GM23338 (cell line): Measurements from ENCODE around the gene PTPN21. TPM values are rescaled to one million over a fixed set of nuclear protein-coding genes. Genes with fewer than 3 reads are reported as not detected.

ENCODE experiments used
- ATAC-seq: fragments of 200-7000 bp; cut with Tn5 transposase; 3 replicates; pipeline ENCODE4 v1.9.1; 2020
- DNase-seq: peaks from one replicate; pipeline ENCODE4 v3.0.0-alpha.2; 2015; ENCODE audit warnings: low spot score
- H2AFZ ChIP-seq: fragments of 200-600 bp; sonication (generic); 2 replicates; pipeline ENCODE4 v1.8.0; 2016; ENCODE audit warnings: antibody characterized with exemption, mild to moderate bottlenecking, moderate library complexity
- H3F3A ChIP-seq: fragments of 200-600 bp; sonication (generic); replicated peaks from 2 replicates; pipeline ENCODE4 v1.8.0; 2017; ENCODE audit warnings: antibody characterized with exemption, mixed run types, low read depth
- H3K27ac ChIP-seq: fragments of 200-600 bp; sonication (generic); 2 replicates; pipeline ENCODE4 v1.6.1; 2016; ENCODE audit warnings: low read depth
- H3K27me3 ChIP-seq: fragments of 200-600 bp; sonication (generic); 2 replicates; pipeline ENCODE4 v1.8.0; 2016; ENCODE audit warnings: mild to moderate bottlenecking, mixed run types, moderate library complexity; ENCODE audit not compliant: insufficient read depth
- H3K36me3 ChIP-seq: fragments of 200-600 bp; sonication (generic); 2 replicates; pipeline ENCODE4 v1.8.0; 2016; ENCODE audit warnings: mild to moderate bottlenecking; ENCODE audit not compliant: insufficient read depth
- H3K4me1 ChIP-seq: fragments of 200-600 bp; sonication (generic); 2 replicates; pipeline ENCODE4 v1.8.0; 2016; ENCODE audit warnings: mild to moderate bottlenecking, moderate library complexity; ENCODE audit not compliant: insufficient read depth
- H3K4me2 ChIP-seq: fragments of 200-600 bp; sonication (generic); 2 replicates; pipeline ENCODE4 v1.7.1; 2017; ENCODE audit warnings: mixed run types
- H3K4me3 ChIP-seq: fragments of 200-600 bp; sonication (generic); 2 replicates; pipeline ENCODE4 v1.6.1; 2016; ENCODE audit warnings: mixed run types
- H3K79me2 ChIP-seq: fragments of 200-600 bp; sonication (generic); replicated peaks from 2 replicates; pipeline ENCODE4 v1.8.0; 2017; ENCODE audit warnings: mild to moderate bottlenecking; ENCODE audit not compliant: insufficient read depth
- H3K9me2 ChIP-seq: fragments of 200-600 bp; sonication (generic); 2 replicates; pipeline ENCODE4 v1.8.0; 2017; ENCODE audit not compliant: insufficient read depth
- H4K20me1 ChIP-seq: fragments of 200-600 bp; sonication (generic); replicated peaks from 2 replicates; pipeline ENCODE4 v1.8.0; 2017; ENCODE audit warnings: mild to moderate bottlenecking; ENCODE audit not compliant: insufficient read depth
- H3K27ac Mint-ChIP-seq: 2 replicates; pipeline ENCODE4 v1.8.0; 2020; ENCODE audit warnings: inconsistent platforms, mild to moderate bottlenecking, moderate library complexity, mixed read lengths
- H3K27me3 Mint-ChIP-seq: 3 replicates; pipeline ENCODE4 v1.8.0; 2022; ENCODE audit warnings: low read depth, mild to moderate bottlenecking, moderate library complexity, mixed read lengths, inconsistent platforms; ENCODE audit not compliant: insufficient read depth, poor library complexity
- H3K36me3 Mint-ChIP-seq: 3 replicates; pipeline ENCODE4 v1.8.0; 2021; ENCODE audit warnings: low read depth, mild to moderate bottlenecking, inconsistent platforms, moderate library complexity, mixed read lengths
- H3K4me1 Mint-ChIP-seq: 3 replicates; pipeline ENCODE4 v1.8.0; 2020; ENCODE audit warnings: mild to moderate bottlenecking, inconsistent platforms, mixed read lengths
- H3K4me3 Mint-ChIP-seq: 3 replicates; pipeline ENCODE4 v1.8.0; 2021; ENCODE audit warnings: moderate library complexity, mild to moderate bottlenecking, inconsistent platforms, mixed read lengths
- H3K9me3 Mint-ChIP-seq: 3 replicates; pipeline ENCODE4 v1.8.0; 2020; ENCODE audit warnings: moderate library complexity, mild to moderate bottlenecking, inconsistent platforms, mixed read lengths
- CREB1 ChIP-seq: fragments of 250-450 bp; sonication (Bioruptor Pico); IDR thresholded peaks from 2 replicates; pipeline ENCODE4 v1.5.0; 2020; ENCODE audit warnings: low read depth, mild to moderate bottlenecking, moderate library complexity
- EZH2 ChIP-seq: fragments of 200-600 bp; sonication (generic); IDR thresholded peaks from one replicate; pipeline ENCODE4 v1.8.0; 2017; ENCODE audit warnings: antibody characterized with exemption, mild to moderate bottlenecking, low read depth; ENCODE audit not compliant: unreplicated experiment
- EZH2phosphoT487 ChIP-seq: fragments of 200-600 bp; sonication (generic); IDR thresholded peaks from one replicate; pipeline ENCODE4 v1.8.1; 2018; ENCODE audit warnings: antibody characterized with exemption; ENCODE audit not compliant: unreplicated experiment
- JUNB ChIP-seq: IDR thresholded peaks from one replicate; pipeline ENCODE4 v1.6.1; 2016; ENCODE audit warnings: antibody characterized with exemption; ENCODE audit not compliant: unreplicated experiment
- NANOG ChIP-seq: IDR thresholded peaks from 2 replicates; pipeline ENCODE4 v1.6.1; 2016; ENCODE audit warnings: antibody characterized with exemption, borderline replicate concordance
- POLR2AphosphoS5 ChIP-seq: IDR thresholded peaks from 2 replicates; pipeline ENCODE4 v1.6.1; 2016; ENCODE audit warnings: antibody characterized with exemption, low read depth
- STAT1 ChIP-seq: IDR thresholded peaks from one replicate; pipeline ENCODE4 v1.6.1; 2016; ENCODE audit warnings: antibody characterized with exemption; ENCODE audit not compliant: unreplicated experiment
- ZNF114 ChIP-seq: fragments of 250-450 bp; sonication (Bioruptor Pico); IDR thresholded peaks from 2 replicates; pipeline ENCODE4 v1.5.0; 2020; ENCODE audit warnings: mild to moderate bottlenecking, moderate library complexity
- ZNF331 ChIP-seq: fragments of 250-450 bp; sonication (Bioruptor Pico); IDR thresholded peaks from 2 replicates; pipeline ENCODE4 v1.5.0; 2020; ENCODE audit warnings: low read depth, mild to moderate bottlenecking, moderate library complexity
- polyA plus RNA-seq: library from polyadenylated mRNA; unstranded; fragments of >200 nt; fragmentation: Nextera tagmentation; extraction: Ambion mirVana; gene quantifications from 2 replicates; pipeline ENCODE4 v1.2.1, GENCODE V29; 2016
- total RNA-seq: library from RNA; depleted of rRNA; stranded (reverse); fragments of >200 nt; shearing (Covaris generic); gene quantifications from 2 replicates; pipeline ENCODE4 v1.2.3, GENCODE V29; 2014
- TF ChIP-seq, protein P1 (sequence below), 2 experiments: fragments of 200-600 bp in 1 of 2; sonication (generic) in 1 of 2; conservative IDR thresholded peaks; 2 replicates each; pipeline versions ENCODE4 v1.5.1 to v1.6.1; 2016 to 2017; ENCODE audit warnings: antibody characterized with exemption in 2 of 2, low read depth in 2 of 2, mild to moderate bottlenecking in 2 of 2, moderate library complexity in 1 of 2
- TF ChIP-seq, protein P2 (sequence below): IDR thresholded peaks from one replicate; pipeline ENCODE4 v1.6.1; 2018; ENCODE audit warnings: antibody characterized with exemption; ENCODE audit not compliant: unreplicated experiment
- TF ChIP-seq, protein P3 (sequence below): fragments of 250-450 bp; sonication (Bioruptor Pico); IDR thresholded peaks from 2 replicates; pipeline ENCODE4 v1.5.0; 2020; ENCODE audit warnings: mild to moderate bottlenecking, moderate library complexity
- TF ChIP-seq, protein P4 (sequence below): IDR thresholded peaks from 2 replicates; pipeline ENCODE4 v1.6.1; 2016; ENCODE audit warnings: antibody characterized with exemption

The PTPN21 gene
- total and polyA plus RNA-seq, 2 experiments from 2014 or later: 2.7 to 5.6 TPM

DNA sequence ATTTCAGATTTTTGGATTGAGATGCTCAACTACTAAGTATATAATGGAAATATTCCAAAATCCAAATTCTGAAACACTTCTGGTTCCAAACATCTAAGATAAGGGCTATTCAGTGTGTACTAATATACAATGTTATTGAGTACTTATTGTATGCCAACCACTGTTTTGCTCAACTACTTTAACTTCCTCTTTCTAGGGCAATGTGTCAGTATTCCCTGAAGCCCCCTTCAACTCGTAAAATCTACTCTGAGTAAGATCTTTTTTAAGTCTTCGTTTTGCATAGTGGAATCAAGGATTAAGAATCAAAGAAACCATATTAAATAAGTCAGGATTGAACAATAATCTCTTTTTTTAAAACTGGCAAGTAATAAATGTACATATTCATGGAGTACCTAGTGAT lies 123.8 kb downstream of the PTPN21 start:
- Histone ChIP-seq H2AFZ (no peak overlapping the region), H3K4me1 (no peaks in the 10 kb centered on the region), H3F3A (no peaks in the 10 kb centered on the region), H3K4me3 (no peak overlapping the region), H3K27ac (no peak overlapping the region), H3K9me2 (no peaks in the 10 kb centered on the region), H3K27me3 (no peaks in the 10 kb centered on the region), H3K79me2 (no peaks in the 10 kb centered on the region), H3K4me2 (no peak overlapping the region), H3K36me3 (no peaks in the 10 kb centered on the region), H4K20me1 (no peaks in the 10 kb centered on the region)
- TF ChIP-seq ZNF114 (CRISPR knock-in tag): no peak
- no peak for TF ChIP-seq EZH2phosphoT487
- no peak for TF ChIP-seq ZNF331 (CRISPR knock-in tag)
- TF ChIP-seq, protein P1, sequence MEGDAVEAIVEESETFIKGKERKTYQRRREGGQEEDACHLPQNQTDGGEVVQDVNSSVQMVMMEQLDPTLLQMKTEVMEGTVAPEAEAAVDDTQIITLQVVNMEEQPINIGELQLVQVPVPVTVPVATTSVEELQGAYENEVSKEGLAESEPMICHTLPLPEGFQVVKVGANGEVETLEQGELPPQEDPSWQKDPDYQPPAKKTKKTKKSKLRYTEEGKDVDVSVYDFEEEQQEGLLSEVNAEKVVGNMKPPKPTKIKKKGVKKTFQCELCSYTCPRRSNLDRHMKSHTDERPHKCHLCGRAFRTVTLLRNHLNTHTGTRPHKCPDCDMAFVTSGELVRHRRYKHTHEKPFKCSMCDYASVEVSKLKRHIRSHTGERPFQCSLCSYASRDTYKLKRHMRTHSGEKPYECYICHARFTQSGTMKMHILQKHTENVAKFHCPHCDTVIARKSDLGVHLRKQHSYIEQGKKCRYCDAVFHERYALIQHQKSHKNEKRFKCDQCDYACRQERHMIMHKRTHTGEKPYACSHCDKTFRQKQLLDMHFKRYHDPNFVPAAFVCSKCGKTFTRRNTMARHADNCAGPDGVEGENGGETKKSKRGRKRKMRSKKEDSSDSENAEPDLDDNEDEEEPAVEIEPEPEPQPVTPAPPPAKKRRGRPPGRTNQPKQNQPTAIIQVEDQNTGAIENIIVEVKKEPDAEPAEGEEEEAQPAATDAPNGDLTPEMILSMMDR (conservative IDR thresholded peaks at IDR 0.05; ENCODE audit: low read depth in 2 of 2): no peak
- TF ChIP-seq JUNB: no peak
- TF ChIP-seq, protein P2, sequence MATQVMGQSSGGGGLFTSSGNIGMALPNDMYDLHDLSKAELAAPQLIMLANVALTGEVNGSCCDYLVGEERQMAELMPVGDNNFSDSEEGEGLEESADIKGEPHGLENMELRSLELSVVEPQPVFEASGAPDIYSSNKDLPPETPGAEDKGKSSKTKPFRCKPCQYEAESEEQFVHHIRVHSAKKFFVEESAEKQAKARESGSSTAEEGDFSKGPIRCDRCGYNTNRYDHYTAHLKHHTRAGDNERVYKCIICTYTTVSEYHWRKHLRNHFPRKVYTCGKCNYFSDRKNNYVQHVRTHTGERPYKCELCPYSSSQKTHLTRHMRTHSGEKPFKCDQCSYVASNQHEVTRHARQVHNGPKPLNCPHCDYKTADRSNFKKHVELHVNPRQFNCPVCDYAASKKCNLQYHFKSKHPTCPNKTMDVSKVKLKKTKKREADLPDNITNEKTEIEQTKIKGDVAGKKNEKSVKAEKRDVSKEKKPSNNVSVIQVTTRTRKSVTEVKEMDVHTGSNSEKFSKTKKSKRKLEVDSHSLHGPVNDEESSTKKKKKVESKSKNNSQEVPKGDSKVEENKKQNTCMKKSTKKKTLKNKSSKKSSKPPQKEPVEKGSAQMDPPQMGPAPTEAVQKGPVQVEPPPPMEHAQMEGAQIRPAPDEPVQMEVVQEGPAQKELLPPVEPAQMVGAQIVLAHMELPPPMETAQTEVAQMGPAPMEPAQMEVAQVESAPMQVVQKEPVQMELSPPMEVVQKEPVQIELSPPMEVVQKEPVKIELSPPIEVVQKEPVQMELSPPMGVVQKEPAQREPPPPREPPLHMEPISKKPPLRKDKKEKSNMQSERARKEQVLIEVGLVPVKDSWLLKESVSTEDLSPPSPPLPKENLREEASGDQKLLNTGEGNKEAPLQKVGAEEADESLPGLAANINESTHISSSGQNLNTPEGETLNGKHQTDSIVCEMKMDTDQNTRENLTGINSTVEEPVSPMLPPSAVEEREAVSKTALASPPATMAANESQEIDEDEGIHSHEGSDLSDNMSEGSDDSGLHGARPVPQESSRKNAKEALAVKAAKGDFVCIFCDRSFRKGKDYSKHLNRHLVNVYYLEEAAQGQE: no peak
- no peak for TF ChIP-seq STAT1
- TF ChIP-seq POLR2AphosphoS5: no peak
- TF ChIP-seq CREB1 (CRISPR knock-in tag): no peak
- TF ChIP-seq, protein P3, sequence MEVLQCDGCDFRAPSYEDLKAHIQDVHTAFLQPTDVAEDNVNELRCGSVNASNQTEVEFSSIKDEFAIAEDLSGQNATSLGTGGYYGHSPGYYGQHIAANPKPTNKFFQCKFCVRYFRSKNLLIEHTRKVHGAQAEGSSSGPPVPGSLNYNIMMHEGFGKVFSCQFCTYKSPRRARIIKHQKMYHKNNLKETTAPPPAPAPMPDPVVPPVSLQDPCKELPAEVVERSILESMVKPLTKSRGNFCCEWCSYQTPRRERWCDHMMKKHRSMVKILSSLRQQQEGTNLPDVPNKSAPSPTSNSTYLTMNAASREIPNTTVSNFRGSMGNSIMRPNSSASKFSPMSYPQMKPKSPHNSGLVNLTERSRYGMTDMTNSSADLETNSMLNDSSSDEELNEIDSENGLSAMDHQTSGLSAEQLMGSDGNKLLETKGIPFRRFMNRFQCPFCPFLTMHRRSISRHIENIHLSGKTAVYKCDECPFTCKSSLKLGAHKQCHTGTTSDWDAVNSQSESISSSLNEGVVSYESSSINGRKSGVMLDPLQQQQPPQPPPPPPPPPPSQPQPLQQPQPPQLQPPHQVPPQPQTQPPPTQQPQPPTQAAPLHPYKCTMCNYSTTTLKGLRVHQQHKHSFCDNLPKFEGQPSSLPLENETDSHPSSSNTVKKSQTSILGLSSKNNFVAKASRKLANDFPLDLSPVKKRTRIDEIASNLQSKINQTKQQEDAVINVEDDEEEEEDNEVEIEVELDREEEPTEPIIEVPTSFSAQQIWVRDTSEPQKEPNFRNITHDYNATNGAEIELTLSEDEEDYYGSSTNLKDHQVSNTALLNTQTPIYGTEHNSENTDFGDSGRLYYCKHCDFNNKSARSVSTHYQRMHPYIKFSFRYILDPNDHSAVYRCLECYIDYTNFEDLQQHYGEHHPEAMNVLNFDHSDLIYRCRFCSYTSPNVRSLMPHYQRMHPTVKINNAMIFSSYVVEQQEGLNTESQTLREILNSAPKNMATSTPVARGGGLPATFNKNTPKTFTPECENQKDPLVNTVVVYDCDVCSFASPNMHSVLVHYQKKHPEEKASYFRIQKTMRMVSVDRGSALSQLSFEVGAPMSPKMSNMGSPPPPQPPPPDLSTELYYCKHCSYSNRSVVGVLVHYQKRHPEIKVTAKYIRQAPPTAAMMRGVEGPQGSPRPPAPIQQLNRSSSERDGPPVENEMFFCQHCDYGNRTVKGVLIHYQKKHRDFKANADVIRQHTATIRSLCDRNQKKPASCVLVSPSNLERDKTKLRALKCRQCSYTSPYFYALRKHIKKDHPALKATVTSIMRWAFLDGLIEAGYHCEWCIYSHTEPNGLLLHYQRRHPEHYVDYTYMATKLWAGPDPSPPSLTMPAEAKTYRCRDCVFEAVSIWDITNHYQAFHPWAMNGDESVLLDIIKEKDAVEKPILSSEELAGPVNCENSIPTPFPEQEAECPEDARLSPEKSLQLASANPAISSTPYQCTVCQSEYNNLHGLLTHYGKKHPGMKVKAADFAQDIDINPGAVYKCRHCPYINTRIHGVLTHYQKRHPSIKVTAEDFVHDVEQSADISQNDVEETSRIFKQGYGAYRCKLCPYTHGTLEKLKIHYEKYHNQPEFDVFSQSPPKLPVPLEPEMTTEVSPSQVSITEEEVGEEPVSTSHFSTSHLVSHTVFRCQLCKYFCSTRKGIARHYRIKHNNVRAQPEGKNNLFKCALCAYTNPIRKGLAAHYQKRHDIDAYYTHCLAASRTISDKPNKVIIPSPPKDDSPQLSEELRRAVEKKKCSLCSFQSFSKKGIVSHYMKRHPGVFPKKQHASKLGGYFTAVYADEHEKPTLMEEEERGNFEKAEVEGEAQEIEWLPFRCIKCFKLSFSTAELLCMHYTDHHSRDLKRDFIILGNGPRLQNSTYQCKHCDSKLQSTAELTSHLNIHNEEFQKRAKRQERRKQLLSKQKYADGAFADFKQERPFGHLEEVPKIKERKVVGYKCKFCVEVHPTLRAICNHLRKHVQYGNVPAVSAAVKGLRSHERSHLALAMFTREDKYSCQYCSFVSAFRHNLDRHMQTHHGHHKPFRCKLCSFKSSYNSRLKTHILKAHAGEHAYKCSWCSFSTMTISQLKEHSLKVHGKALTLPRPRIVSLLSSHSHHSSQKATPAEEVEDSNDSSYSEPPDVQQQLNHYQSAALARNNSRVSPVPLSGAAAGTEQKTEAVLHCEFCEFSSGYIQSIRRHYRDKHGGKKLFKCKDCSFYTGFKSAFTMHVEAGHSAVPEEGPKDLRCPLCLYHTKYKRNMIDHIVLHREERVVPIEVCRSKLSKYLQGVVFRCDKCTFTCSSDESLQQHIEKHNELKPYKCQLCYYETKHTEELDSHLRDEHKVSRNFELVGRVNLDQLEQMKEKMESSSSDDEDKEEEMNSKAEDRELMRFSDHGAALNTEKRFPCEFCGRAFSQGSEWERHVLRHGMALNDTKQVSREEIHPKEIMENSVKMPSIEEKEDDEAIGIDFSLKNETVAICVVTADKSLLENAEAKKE (CRISPR knock-in tag): no peak
- TF ChIP-seq EZH2: no peak
- TF ChIP-seq, protein P4, sequence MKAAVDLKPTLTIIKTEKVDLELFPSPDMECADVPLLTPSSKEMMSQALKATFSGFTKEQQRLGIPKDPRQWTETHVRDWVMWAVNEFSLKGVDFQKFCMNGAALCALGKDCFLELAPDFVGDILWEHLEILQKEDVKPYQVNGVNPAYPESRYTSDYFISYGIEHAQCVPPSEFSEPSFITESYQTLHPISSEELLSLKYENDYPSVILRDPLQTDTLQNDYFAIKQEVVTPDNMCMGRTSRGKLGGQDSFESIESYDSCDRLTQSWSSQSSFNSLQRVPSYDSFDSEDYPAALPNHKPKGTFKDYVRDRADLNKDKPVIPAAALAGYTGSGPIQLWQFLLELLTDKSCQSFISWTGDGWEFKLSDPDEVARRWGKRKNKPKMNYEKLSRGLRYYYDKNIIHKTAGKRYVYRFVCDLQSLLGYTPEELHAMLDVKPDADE: no peak
- no peak for TF ChIP-seq NANOG
- no peaks in the 10 kb centered on the region for H3K36me3 Mint-ChIP-seq
- ATAC-seq: no peak
- no peaks in the 10 kb centered on the region for H3K9me3 Mint-ChIP-seq
- DNase-seq: no peak
- H3K27me3 Mint-ChIP-seq: peaks cover 2% of the 10 kb centered on the region
- peaks cover 5% of the 10 kb centered on the region; the same call in 2 of the 3 replicates for H3K4me1 Mint-ChIP-seq
- H3K4me3 Mint-ChIP-seq: no peak overlapping the region
- H3K27ac Mint-ChIP-seq: no peak overlapping the region
